ENCODE measurements around the gene PROZ. TPM values are rescaled to one million over a fixed set of nuclear protein-coding genes. Genes with fewer than 3 reads are reported as not detected.

Gene PROZ
- polyA plus RNA-seq, 1 of the 3 experiments (the other 2 are of a cell fraction), result not detected

GRCh38 chr13:113129921-113130750 lies 28.3 kb upstream of the PROZ start:
- Histone ChIP-seq H3K27ac (ENCODE audit: low read depth in 2 of 2, low read length in 1 of 2) (no peak overlapping the region), H3K4me3 (ENCODE audit: low read depth in 2 of 2, low read length in 1 of 2) (no peak overlapping the region), H3K9me2 (no peaks in the 10 kb centered on the region), H3K9ac (no peak overlapping the region), H3F3A (replicated peaks; ENCODE audit: insufficient read depth) (no peaks in the 10 kb centered on the region), H3K4me2 (no peak overlapping the region), H3K9me3 (no peaks in the 10 kb centered on the region), H3K36me3 (replicated peaks in 1 of 2; ENCODE audit: control insufficient read depth in 1 of 2, insufficient read depth in 2 of 2, low read length in 1 of 2) (no peaks in the 10 kb centered on the region), H3K27me3 (ENCODE audit: insufficient read depth) (no peaks in the 10 kb centered on the region), H4K20me1 (ENCODE audit: insufficient read depth) (no peaks in the 10 kb centered on the region), H3K4me1 (ENCODE audit: control insufficient read depth in 1 of 2, insufficient read depth in 2 of 2, low read depth in 1 of 2, low read length in 1 of 2) (no peaks in the 10 kb centered on the region), H3K79me2 (ENCODE audit: insufficient read depth) (no peaks in the 10 kb centered on the region), H2AFZ (ENCODE audit: low read depth) (no peak overlapping the region)
- ChIA-PET POLR2A (interaction anchor here (0.6 kb wide), 1 partner anchor 25 kb away, joined by 3 read pairs; no protein-coding TSS in a partner anchor), CTCF (no interaction called here)
- no peak for TF ChIP-seq SMC3 (IDR thresholded peaks at IDR 0.05; ENCODE audit: low read depth, low read length)
- no peak for TF ChIP-seq RXRA (IDR thresholded peaks at IDR 0.05; ENCODE audit: borderline replicate concordance, low read depth)
- TF ChIP-seq FOXJ3 (CRISPR knock-in tag; IDR thresholded peaks at IDR 0.05), result no peak
- TF ChIP-seq FOSL2 (IDR thresholded peaks at IDR 0.05; ENCODE audit: borderline replicate concordance, low read depth), result no peak
- TF ChIP-seq ZBTB33 (IDR thresholded peaks at IDR 0.05; ENCODE audit: borderline replicate concordance, low read depth), result no peak
- no peak for TF ChIP-seq RAD21 (IDR thresholded peaks at IDR 0.05; ENCODE audit: low read length)
- TF ChIP-seq CTCF (IDR thresholded peaks at IDR 0.05), result no peak
- no peak for TF ChIP-seq SIN3A (IDR thresholded peaks at IDR 0.05; ENCODE audit: borderline replicate concordance, low read depth, low read length)
- TF ChIP-seq TEAD4 (IDR thresholded peaks at IDR 0.05; ENCODE audit: borderline replicate concordance, insufficient read depth), result no peak
- WGBS (ENCODE audit: low lambda C conversion rate), result 94% methylated on average over 40 of the region's 60 CpGs
- DNase-seq, result no peak

GRCh38 chr13:113135281-113135760 lies 23.1 kb upstream of the PROZ start:
- Histone ChIP-seq H3K4me3 (ENCODE audit: low read depth in 2 of 2, low read length in 1 of 2) (no peak overlapping the region), H3K4me1 (ENCODE audit: control insufficient read depth in 1 of 2, insufficient read depth in 2 of 2, low read depth in 1 of 2, low read length in 1 of 2) (no peaks in the 10 kb centered on the region), H2AFZ (ENCODE audit: low read depth) (no peak overlapping the region), H3K9ac (no peak overlapping the region), H3K27ac (ENCODE audit: low read depth in 2 of 2, low read length in 1 of 2) (no peak overlapping the region), H3K27me3 (ENCODE audit: insufficient read depth) (no peaks in the 10 kb centered on the region), H3K79me2 (ENCODE audit: insufficient read depth) (no peaks in the 10 kb centered on the region), H4K20me1 (ENCODE audit: insufficient read depth) (no peaks in the 10 kb centered on the region), H3K9me3 (no peaks in the 10 kb centered on the region), H3F3A (replicated peaks; ENCODE audit: insufficient read depth) (peaks cover 6% of the 10 kb centered on the region), H3K4me2 (no peak overlapping the region), H3K36me3 (replicated peaks in 1 of 2; ENCODE audit: control insufficient read depth in 1 of 2, insufficient read depth in 2 of 2, low read length in 1 of 2) (no peaks in the 10 kb centered on the region), H3K9me2 (no peaks in the 10 kb centered on the region)
- 56% methylated on average over 2 of the region's 2 CpGs for WGBS (ENCODE audit: low lambda C conversion rate)
- TF ChIP-seq RXRA (IDR thresholded peaks at IDR 0.05; ENCODE audit: borderline replicate concordance, low read depth), result no peak
- TF ChIP-seq USF2 (IDR thresholded peaks at IDR 0.05; ENCODE audit: borderline replicate concordance, low read depth, low read length), result no peak
- TF ChIP-seq FOSL2 (IDR thresholded peaks at IDR 0.05; ENCODE audit: borderline replicate concordance, low read depth), result no peak
- no peak for TF ChIP-seq MAX (IDR thresholded peaks at IDR 0.05; ENCODE audit: low read depth)
- no peak for DNase-seq
- ChIA-PET POLR2A (no interaction called here), CTCF (no interaction called here)

All from SK-N-SH (cell line).